HG02973 (cell line): ENCODE data around the gene GTF2I.
"Not testable (repeated sequence)": the region's sequence is repeated elsewhere in the genome, so short reads cannot be mapped to it uniquely, and the experiment has no call there.

Experiments used
- ATAC-seq: cut with Tn5 transposase; IDR thresholded peaks from one replicate; pipeline ENCODE4 v1.9.1; 2021; ENCODE audit warnings: moderate library complexity; ENCODE audit not compliant: unreplicated experiment

GTF2I gene

DNA sequence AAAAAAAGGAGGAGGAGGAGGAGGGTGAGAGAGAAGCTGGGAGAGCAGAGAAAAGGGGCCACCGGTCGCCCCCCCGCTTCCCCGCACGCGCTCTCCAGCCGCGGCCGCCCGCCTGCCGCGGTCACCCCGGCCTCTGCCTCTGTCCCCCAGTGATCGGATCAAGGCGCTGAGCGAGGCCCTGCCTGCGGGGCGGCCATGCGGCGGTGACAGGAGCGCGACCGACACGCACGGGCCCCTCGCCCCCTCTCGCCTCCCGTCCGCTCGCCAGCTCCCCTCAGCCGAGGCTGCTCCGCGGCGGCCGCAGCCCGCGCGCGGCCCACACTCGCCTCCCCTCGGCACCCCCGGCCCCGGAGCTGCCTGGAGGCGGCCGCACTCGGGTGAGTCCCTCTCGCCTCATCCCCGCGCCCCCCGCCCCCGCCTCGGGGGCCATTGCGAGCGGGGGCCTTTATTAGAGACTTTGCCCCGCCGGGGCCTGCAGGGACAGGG is at the start of gene GTF2I:
TSS of gene GTF2I (plus strand) at position 27 of the 486 bp plus-strand sequence. CDS start 31,411 bp downstream, outside the sequence.
- ATAC-seq = peak; percentile 11

DNA sequence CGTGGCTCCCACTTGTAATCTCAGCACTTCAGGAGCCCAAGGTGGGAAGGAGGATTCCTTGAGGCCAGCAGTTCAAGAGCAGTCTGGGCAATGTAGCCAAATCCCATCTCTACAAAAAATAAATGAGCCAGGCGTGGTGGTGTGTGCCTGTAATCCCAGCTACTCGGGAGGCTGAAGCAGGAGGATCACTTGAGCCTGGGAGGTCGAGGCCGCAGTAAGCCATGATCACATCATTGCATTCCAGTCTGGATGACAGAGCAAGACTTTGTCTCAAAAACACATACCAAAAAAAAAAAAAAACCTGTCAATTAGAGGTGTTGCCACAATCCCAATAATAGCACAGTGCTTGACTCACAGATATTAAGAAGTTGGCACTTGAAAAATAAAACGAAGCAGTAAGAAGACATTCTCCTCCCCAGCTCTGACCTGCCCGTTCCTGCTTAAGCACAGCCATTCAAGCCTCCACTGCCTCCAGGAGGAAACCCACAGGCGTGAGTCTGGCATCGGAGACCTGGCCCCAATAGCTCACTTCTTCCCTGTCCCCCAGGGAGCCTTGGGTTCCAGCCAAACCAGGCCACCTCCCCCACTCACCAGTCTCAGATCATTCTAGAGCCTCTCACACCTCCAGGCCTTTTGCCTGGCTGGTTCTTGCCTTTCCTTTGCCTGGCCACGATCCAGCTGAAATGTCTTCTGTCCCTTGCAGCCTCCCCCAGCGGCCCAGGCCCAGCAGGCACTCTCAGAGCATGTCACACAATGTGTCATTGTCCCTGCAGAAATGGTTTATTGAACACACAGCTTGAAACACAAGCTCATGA is 45.3 kb upstream of the GTF2I start:
- no peak for ATAC-seq

DNA sequence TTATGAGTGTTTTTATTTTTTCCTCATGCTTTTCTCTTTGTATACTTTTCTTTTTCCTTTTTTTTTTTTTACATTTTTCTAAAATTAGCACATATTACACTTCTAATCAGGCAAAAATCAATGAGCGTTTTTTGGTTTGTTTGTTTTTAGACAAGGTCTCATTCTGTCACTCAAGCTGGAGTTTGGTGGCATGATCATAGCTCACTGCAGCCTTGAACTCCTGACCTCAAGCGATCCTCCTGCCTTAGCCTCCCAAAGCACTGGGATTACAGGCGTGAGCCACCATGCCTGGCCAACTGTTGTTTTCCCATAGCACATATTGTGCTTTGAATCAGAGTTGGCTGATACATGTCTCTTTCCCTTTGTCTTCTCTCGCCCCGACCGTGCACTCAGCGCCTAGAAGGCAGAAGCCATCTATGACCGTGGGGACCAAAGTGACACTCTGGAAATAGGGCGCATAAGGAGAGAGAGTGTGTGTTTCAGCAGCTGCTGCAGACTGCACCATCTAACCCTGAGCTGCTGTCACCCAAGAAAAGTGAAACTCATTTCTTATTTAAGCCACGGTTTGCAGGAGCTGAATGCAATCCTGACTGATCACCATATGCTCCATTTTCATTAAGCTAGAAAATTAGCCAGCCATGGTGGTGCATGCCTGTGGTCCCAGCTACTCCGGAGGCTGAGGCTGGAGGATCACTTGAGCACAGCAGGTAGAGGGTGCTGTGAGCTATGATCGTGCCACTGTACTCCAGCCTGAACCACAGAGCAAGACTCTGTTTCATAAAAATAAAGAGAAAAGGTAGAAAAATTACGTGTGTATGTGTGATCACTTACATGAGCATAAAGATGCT is 41.4 kb upstream of the GTF2I start:
- ATAC-seq = no peak

DNA sequence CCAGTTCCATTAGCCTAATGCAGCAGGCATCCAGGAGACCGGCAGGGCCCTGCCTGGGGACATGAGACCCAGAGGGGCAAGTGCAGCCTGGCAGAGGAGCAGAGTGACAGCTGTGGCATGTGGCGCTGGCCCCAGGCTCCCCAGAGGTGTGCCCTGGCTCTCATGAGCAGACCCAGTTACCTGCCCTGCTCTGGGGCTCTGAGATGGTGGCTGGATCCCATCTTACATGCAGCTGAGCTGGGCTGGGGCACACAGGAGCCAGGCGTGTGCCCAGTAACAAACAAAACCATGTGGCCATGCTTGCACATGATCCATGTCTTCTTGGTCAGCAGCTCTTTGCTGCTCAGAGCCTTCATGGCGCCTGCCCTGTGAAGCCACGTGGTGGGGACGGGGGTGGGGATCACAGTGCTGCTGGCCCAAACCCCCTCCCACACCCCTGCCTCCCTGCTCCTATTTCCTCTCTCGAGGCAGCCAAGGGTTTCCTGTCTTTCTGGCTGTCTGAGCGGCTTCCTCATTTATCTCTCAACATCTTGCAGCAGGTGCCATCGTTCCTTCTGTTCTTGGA is 40.3 kb upstream of the GTF2I start:
- no peak for ATAC-seq

DNA sequence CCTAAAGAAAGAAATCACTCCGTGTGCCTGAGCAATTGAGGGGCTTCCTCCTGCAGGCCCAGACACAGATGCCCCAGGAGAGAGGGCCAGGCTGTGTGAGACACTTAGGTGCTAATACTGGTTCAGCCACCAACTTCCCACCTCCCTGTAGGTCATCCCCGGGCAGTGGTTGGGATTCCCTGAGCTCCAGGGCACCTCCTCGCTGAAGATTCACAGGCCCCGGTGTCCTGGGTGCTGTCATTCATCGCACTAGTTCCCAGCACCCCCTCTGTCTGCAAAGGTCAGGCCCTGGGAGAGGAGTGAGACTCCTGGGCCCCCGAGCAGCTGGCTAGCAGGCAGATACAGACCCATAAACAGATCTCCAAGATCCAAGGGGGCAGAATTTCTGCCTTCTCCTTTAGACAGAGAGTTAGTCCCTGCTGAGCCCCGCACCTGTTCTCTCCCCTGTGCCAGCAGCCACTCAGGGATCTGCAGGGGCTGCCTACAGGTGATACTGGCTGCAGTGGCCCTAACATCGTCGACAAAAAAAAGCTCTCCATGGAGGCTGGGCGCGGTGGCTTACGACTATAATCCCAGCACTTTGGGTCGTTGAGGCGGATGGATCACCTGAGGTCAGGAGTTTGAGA is 38.2 kb upstream of the GTF2I start:
- ATAC-seq = no peak

DNA sequence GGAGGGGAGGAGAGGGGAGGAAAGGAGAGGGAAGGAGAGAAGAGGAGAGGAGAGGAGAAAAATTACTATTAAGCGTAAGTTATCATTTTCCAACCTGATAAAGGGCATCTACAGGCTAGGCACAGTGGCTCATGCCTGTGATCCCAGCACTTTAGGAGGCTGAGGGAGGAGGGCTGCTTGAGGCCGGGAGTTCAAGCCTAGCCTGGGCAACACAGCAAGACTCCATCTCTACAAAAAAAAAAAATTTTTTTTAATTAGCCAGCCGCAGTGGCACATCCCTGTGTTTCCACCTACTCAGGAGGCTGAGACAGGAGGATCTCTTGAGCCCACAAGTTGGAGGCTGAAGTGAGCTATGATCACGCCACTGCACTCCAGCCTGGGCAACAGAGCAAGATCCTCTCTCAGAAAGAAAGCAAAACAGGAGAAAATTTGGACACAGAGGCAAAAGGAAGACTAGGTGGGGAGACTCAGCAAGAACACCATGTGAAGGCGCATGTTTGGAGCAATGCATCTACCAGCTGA is 35.2 kb upstream of the GTF2I start:
- no peak for ATAC-seq

DNA sequence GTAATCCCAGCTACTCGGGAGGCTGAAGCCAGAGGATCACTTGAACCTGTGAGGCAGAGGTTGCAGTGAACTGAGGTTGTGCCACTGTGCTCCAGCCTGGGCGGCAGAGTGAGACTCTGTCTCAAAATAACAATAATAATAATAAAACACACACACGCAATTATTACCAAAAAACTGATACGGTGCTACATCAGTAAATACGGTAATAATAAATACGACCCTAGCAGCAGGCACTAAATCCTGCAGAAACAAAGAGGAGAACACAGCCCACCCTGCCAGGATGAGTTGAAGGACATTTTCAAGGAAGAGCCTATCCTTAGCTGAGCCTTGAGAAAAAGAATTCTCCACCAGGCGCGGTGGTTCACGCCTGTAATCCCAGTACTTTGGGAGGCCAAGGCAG is 34.4 kb upstream of the GTF2I start:
- no peak for ATAC-seq

DNA sequence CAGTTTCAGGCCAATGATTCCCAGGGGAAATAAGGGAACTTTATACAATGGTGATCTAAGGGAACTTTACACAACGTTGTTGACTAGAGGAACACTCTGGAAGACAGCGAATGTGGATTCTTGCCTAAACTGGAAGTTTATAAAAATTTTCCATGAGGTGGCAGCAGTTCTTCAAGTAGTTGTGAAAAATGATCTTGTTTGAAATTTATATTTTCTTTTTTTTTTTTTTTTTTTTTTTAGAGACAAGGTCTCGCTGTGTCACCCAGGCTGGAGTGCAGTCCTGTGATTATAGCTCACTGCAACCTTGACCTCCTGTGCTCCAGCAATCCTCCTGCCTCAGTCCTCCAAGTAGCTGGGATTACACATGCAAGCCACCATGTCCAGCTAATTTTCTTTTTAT is 32.1 kb upstream of the GTF2I start:
- ATAC-seq = no peak

DNA sequence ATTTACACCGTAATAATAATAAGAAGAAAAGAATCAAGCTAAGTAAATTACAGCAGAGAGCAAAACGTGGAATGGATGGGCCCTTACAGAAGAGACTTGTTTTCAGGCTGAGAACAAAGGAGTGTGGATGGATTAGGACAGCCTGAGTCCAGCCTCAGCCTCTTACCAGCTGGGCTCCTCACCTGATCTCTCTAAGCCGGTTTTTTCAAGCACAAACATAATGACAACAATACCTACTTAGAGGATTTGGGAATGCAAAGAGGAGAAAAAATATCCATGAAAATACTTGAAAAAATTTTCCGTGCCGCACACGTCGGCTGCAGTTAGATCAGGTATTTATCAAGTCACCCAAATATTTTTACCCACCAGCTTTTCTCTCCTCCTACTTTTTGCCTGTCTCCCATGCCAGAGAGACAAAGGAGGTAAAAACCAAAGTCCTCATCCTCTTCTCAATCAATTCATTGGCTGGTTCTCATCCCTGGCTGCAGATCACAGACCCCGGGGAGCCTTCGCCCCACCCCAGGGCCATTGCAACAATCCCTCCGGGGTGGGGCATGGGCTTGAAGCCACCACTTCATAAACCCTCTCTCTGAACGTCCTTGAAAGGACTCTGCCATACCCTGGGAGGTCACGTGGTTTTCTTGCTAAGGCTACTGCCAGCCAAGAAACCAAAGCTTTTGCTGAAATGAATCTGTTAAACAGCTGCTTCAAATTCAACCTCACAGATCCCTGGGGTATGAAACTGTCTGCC is 29.7 kb upstream of the GTF2I start:
- no peak for ATAC-seq

DNA sequence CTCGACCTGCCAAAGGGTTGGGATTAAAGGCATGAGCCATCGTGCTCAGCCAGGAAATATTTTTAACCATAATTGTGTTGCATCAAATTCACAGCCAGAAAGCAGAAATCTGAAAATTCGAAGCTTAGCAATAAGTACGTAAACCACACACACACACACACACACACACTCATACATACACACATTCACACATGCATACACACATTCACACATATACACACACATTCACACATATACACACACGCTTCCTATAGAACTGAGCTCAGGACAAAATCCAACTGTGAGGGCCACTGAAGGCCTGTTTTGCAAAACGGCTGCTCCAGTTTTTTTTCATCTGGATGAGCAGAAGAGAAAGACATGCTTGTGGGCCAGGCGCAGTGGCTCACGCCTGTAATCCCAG is 25.0 kb upstream of the GTF2I start:
- ATAC-seq = no peak

DNA sequence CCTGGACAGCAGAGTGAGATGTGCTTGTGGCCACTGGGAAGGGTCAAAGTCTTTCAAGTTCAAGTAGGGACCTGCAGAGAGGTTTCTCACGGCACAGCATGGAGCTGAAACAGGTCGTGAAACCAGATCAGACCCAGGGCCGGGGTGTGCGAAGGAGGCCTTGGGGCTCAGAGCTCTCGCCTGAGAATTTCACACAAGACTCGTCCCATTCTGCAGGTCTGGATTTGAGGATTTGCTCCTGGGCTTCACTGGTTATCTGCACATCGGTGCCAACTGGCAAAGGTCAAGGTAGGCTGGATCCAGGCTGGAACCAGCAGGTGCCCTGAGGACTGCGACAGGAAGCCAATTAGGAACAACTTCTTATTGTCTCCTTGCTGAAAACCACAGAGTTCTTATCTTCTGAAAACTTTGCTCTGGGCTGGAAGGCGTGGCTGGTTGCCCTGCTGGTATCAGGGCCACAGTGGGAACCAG is 24.0 kb upstream of the GTF2I start:
- ATAC-seq = no peak

DNA sequence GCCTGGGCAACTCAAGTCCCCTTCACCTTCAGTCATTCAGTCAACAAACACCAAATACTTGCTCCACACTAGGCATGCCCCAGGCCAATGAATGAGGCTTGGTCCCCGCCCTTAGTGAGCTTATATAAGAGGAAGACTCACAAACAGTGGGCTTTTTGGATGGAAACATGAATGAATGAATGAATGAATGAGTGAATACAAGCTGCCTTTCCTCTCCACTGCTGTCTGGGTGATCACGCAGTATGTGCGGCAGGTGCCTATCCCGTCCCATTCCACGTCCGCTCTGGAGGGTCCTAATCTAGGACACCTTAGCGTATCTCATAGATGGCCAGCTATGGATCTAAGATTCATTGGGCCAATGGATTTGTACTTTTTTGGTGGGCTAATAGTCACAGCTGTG is 19.8 kb upstream of the GTF2I start:
- ATAC-seq = no peak

DNA sequence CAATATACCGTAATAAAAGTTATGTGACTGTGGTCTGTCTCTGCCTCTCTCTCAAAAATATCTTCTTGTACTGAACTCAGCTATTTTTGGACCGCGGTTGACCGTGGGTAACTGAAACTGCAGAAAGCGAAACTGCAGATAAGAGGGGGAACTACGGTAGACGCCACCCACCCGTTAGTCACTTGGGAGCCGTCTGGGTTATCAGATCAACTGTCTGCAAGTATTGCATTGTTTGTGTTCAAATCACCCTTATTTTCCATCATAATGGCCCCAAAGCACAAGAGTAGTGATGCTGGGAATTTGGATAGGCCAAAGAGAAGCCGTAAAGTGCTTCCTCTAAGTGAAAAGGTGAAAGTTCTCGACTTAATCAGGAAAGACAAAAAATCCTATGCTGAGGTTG is 7.5 kb upstream of the GTF2I start:
- peak; percentile 66 for ATAC-seq

DNA sequence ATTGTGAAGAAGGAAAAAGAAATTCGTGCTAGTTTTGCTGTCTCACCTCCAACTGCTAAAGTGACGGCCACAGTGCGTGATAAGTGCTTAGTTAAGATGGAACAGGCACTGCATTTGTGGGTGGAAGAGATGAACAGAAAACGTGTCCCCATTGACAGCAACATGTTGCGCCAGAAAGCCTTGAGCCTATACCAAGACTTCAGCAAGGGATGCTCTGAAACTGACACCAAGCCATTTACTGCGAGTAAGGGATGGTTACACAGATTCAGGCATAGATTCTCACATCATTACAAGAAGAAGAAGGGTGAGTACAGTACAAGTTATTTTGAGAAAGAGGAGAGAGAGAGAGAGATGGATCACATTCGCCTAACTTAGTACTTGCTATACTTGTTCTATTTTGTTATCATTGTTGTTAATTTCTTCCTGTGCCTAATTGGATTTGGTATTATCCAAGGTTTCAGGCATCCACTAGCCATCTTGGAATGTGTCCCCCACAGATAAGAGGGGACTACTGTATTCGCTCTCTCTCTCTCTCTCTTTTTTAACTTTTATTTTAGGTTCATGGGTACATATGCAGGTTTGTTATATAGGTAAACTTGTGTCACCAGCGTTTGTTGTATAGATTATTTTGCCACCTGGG is 6.9 kb upstream of the GTF2I start:
- ATAC-seq = peak; percentile 51

DNA sequence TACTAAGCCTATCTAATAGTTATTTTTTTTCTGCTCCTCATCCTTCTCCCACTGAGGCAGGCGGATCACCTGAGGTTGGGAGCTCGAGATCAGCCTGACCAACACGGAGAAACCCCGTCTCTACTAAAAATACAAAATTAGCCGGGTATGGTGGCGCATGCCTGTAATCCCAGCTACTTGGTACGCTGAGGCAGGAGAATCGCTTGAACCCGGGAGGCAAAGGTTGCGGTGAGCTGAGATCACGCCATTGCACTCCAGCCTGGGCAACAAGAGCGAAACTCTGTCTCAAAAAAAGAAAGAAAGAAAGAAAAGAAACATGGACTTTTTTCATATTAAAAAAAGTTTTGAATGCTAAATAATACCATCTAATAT is 6.4 kb upstream of the GTF2I start:
- not testable (repeated sequence) for ATAC-seq

DNA sequence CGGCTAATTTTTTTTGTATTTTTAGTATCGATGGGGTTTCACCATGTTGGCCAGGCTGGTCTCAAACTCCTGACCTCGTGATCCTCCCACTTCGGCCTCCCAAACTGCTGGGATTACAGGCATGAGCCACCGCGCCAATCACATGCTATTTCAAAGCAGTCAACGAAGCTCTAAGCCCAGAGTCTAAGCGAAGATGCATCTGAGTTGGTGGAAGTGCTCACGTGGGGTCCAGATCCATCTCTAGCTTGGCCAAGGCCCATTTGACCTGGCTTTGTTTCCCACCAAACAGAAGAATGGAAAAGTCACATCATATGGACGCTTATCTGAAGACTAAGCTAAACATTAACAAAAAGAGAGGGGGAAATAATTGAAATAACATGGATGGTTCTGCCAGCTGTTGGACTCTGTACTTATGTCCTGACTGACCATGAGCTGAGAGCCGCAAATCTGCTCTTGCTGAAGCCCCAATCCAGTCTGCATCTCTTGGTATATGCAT is 3.8 kb upstream of the GTF2I start:
- no peak for ATAC-seq

DNA sequence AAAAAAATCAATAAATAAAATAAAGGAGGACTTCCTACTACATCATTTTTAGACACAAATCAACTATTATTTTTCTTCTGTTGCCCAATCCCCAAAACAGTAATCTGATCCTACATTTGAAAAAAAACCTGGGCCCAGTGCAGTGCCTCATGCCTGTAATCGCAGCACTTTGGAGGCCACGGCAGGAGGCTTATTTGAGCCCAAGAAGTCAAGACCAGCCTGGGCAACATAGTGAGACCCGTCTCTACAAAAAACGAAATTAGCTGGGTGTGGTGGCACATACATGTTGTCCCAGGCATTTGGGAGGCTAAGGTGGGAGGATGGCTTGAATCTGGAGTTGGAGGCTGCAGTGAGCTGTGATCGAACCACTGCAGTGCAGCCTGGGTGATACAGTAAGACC is 2.7 kb upstream of the GTF2I start:
- no peak for ATAC-seq

DNA sequence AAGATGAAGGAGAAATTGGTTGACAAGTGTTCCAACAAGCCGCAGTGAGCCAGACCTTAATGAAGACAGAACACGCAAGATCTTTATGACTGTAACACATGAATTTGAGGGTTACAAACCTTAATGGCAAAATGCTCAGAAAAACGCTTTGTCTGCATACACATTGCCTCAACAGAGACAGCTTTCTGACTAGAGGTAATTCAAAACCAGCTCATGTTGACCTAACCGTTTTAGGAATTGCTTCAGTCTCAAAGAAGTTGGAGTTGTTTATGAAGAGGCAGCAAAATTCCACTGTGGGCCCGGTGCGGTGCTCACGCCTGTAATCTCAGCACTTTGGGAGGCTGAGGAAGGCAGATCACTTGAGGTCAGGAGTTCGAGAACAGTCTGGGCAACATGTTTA is 2.2 kb upstream of the GTF2I start:
- no peak for ATAC-seq

DNA sequence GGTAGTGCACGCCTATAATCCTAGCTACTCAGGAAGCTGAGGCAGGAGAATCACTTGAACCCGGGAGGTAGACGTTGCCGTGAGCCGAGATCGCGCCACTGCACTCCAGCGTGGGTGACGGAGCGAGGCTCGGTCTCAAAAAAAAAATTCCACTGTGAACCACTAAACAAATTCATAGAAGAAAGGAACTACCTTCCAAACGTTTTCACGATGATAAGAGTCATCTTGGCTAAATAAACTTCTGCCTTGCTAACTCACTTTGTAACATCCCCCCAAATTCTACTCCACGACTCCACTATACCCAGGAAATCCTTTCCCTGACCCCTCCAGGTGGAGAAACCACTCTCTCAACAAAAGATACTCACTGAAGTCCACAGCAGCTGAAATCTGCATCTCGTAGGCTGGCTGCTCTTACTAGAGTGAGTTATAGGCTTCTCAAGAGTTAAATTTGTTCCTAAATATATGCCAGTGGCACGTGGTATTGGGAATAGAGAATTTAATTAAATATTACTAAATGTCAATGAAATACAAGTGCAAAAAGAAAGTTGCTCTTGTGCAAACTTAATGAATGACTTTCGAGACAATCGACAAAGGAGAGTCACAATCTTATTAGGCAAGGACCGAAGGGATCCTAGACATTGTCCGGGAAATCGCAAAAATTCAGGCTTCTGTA is 1.6 kb upstream of the GTF2I start:
- ATAC-seq = no peak
